ENCODE data around the gene SHMT2. TPM values are rescaled to one million over a fixed set of nuclear protein-coding genes. Genes with fewer than 3 reads are reported as not detected.

The SHMT2 gene
- total RNA-seq, 1 donor from 2014 or later, result 97.4 TPM

DNA sequence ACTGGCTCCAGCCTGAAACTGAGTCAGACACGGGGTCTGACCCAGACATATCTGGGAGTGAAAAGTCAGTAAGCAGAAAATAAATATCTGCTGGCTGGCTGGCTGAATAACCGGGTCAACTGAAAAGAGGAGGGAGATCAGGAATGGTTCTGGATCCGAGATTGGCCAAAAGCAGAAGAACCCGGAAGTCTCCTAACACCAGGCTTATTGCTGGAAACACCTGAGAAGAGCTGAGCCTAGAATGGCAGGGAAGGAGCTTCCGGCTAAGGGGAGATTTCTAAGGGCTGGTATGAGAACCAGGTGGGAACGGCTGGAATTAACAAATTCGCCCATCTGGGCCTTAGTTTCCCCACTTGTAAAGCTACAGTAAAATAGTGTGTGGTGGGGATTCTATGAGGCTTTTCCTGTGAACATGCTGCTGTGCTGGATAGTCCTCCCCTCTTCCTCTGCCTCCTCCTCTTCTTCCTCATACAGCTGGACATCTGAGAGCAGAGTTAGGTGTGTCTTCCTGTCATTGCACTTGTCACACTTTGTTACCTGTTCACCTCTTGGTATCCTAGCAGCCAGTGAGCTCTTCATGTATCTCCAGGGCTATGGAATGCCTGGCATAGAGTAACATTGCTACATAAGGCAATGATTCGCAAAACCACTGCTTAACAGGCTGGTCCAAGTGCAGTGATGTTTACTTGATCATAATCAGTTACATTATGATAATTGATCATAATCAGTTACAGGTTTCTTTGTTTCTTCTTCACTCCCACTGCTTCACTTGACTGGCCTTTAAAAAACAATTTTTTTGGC, 2.0 kb upstream of the SHMT2 start:
- no peak for DNase-seq (ENCODE audit: low spot score)

DNA sequence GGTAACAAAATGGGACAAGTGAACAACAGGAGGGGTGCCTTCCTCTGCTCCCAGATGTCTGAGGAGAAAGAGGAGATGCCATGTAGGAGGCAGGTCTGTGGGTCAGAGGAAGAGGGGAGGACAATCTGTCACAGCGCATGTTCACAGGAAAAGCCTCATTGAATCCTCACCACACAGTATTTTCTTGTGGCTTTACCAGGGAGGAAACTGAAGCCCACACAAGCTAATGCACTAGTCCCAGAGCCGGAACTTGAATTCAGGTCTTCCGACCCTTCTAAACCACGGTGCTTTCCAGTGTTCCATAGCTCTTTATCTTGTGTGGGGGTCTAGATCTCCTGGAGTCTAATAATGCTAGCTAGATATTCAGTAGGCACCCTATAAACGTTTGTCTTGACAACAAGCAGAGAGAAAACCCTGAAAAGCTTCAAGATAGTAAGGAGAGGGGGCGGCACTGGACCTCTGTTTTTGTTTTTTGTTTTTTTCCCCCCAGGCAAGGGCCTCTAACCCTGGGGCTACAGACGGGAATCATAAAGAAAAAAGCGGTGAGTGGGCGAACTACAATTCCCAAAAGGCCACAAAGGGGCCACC, 371 bp upstream of the SHMT2 start:
- DNase-seq (ENCODE audit: low spot score), result no peak

DNA sequence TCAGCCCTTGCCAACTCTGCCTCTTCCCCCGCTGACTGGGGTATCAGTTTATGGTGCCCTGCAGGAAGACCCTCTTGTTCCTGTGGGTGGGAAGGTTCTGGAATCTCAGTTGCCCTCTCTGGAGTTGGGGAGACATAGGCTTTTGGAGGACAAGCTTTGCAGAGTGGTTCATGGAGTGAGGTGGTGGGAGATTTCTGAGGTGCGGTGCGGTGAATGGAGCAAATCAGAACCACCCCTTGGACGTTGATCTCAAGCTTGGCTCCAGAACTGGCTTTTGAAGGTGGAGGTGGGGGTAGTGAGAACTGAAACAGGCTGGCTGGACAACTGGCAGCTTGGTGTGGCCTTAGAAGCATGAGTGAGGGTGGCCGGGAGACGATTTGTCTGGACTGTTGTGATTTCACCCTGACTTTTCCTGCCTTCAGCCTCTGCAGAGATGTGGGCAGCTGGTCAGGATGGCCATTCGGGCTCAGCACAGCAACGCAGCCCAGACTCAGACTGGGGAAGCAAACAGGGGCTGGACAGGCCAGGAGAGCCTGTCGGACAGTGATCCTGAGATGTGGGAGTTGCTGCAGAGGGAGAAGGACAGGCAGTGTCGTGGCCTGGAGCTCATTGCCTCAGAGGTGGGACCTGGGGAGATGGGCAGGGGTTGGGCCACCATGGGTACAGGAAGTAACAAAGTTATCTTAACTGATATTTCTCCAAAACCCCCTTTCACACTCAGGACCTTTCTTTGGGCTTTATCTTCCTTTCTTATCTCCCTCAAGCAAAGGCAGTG, 1.1 kb downstream of the SHMT2 start:
- DNase-seq (ENCODE audit: low spot score), result no peak

DNA sequence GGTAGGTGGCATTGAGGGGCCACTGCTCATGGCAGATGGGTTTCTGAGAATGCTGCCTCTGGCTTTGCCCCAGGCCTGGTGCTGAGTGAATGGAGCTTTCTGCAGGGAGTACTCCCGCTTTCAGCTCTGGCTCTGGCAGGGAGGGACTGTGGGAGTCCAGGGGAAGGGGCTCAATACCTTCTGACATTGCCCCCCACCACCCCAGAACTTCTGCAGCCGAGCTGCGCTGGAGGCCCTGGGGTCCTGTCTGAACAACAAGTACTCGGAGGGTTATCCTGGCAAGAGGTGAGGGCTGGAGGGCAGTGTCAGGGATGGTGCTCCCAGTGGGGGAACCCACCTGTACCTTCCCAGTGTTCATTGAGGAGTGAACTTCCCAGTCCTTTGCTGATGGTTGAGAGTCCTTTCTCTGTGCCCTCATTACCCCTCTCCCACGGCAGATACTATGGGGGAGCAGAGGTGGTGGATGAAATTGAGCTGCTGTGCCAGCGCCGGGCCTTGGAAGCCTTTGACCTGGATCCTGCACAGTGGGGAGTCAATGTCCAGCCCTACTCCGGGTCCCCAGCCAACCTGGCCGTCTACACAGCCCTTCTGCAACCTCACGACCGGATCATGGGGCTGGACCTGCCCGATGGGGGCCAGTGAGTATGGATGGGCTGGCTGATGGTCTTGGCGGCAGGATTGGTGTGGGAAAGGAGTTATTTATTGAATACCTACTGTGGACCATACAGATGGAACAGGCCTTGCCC, 1.9 kb downstream of the SHMT2 start:
- DNase-seq (ENCODE audit: low spot score), result no peak

DNA sequence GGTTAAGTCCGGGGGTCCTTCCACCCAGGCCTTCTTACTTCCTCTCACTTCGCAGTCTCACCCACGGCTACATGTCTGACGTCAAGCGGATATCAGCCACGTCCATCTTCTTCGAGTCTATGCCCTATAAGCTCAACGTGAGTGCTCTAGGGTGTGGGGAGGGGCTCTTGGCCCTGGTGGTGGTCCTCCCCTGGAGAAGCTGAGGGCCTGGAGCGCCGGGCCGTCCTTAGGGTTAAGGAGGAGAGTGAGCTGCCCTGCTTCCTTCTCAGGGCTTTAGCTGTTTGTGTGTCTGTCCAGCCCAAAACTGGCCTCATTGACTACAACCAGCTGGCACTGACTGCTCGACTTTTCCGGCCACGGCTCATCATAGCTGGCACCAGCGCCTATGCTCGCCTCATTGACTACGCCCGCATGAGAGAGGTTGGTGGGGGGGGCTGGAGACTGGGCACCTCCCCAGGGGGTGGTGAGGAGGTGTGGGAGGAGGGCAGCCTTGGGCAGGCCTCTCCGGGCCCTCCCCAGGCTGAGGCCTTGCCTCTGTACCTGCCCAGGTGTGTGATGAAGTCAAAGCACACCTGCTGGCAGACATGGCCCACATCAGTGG, 2.7 kb downstream of the SHMT2 start:
- DNase-seq (ENCODE audit: low spot score), result no peak

DNA sequence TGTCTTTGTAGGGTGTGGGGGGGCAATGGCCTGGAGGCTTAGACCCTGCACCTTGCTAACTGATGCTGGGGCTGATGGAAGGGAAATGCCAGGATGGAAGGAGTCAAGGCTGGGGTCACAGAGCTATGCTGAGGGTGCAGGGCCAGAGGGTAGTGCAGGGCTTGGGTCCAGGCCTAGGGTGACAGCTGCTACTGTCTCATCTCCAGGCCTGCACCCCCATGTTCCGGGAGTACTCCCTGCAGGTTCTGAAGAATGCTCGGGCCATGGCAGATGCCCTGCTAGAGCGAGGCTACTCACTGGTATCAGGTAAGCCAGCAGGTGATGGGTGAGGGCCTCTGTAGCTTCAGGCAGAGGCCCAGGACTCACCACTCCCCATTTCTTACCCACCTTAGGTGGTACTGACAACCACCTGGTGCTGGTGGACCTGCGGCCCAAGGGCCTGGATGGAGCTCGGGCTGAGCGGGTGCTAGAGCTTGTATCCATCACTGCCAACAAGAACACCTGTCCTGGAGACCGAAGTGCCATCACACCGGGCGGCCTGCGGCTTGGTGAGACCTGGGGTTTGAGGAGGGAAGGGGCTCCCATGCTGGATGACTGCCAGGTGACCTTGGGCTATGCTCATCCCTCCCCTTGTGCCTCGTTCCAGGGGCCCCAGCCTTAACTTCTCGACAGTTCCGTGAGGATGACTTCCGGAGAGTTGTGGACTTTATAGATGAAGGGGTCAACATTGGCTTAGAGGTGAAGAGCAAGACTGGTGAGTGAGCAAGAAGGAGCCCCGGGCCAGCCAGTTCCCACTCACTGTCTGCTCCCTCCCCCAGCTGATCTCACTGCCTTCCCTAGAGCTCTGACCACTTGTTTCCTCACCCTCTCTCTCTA, 4.1 kb downstream of the SHMT2 start:
- no peak for DNase-seq (ENCODE audit: low spot score)

DNA sequence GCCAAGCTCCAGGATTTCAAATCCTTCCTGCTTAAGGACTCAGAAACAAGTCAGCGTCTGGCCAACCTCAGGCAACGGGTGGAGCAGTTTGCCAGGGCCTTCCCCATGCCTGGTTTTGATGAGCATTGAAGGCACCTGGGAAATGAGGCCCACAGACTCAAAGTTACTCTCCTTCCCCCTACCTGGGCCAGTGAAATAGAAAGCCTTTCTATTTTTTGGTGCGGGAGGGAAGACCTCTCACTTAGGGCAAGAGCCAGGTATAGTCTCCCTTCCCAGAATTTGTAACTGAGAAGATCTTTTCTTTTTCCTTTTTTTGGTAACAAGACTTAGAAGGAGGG, 4.7 kb downstream of the SHMT2 start:
- no peak for DNase-seq (ENCODE audit: low spot score)

DNA sequence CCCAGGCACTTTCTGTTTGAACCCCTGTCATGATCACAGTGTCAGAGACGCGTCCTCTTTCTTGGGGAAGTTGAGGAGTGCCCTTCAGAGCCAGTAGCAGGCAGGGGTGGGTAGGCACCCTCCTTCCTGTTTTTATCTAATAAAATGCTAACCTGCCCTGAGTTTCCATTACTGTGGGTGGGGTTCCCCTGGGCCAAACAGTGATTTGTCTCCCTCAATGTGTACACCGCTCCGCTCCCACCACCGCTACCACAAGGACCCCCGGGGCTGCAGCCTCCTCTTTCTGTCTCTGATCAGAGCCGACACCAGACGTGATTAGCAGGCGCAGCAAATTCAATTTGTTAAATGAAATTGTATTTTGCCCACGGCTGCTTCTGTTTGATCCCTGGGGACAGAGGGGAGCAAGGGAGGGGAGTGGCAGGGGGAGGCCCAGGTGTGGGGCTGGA, 5.1 kb downstream of the SHMT2 start:
- DNase-seq (ENCODE audit: low spot score), result no peak

DNA sequence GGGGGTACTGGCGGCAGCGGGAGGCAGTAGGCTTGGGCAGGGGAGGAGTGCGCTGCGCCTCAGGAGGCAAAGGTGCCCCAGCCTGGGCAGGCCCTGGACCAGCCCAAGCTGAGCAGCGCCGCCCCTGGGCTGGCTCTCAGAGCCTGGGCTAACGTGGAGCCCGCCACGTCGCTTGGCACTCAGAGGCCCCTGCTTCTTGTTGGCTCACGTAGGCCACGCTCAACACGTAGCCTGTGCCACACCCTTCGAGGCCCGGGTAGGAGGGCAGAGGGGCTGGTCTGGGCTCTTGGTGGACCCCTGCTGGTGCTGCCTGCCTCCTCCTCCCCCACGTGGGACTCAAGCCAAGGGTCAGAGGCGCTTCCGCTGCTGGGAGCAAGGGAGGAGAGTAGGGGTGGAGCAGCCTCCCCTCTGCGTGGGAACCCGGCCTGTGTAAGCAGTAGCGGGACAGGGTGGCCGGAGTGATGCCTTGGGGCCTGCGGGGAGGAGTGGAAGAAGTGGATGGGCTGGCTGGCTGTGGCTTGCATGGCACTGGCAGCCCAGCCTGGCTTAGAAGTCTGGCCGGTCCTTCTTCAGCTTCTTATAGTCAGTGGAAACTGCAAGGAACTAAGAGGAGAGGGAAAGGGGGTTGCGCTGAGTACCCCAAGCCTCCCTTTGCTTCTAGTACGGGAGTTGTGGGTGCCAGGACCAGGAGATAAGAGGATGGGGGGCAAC, 5.7 kb downstream of the SHMT2 start:
- DNase-seq (ENCODE audit: low spot score), result no peak

DNA sequence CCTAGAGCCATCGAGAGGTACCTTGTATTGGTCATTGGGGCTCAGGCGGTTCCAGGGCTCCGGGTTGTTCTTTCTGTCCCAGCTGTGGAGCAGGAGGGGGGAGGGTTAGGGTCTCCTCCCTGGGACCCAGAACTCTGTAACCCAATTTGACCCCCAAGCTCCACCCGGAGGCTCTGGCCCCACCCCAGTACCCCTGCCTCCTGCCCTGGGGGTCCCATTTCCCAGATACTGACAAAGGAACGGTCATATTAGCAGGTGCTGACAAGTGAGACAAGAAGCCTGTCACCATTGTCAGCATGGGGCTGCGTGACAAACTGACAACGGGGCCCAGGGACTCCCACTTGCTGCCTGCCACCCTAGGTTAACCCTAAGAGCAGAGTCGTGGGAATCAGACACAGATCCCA, 6.2 kb downstream of the SHMT2 start:
- DNase-seq (ENCODE audit: low spot score), result no peak

DNA sequence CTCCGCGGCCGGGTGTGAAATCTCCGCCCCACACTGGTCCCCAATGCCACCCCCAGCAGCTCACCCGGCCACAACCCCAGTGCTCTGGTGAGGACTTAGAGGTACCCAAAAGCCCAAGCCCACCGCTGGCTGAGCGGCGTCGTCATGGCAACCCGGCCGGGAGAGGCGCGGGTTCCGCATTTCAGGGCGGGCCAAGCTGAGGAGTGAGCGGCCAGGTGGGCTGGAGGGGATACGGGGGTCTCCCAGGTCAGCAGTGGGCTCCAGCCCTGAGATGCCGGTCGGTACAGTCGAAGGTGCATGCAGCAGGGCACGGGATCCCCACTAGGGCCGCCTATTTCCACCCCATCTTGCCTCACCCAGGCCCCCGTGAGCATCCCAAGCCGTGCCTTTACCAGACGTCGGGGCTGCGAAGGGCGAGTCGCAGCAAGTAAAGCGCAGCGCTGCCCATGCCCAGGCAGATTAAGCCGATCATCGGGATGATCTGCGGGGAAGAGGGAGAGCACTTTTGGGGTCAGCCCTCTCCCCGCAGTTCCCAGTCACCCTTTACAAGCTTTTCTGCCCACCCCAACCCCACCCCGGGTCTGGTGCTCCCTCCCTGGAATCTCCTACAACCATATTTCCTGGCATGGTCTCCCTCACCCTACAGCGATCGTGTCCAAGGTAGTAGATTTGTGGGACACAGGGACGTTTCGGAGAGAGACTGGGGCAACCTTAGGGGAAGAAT, 6.9 kb downstream of the SHMT2 start:
- no peak for DNase-seq (ENCODE audit: low spot score)

DNA sequence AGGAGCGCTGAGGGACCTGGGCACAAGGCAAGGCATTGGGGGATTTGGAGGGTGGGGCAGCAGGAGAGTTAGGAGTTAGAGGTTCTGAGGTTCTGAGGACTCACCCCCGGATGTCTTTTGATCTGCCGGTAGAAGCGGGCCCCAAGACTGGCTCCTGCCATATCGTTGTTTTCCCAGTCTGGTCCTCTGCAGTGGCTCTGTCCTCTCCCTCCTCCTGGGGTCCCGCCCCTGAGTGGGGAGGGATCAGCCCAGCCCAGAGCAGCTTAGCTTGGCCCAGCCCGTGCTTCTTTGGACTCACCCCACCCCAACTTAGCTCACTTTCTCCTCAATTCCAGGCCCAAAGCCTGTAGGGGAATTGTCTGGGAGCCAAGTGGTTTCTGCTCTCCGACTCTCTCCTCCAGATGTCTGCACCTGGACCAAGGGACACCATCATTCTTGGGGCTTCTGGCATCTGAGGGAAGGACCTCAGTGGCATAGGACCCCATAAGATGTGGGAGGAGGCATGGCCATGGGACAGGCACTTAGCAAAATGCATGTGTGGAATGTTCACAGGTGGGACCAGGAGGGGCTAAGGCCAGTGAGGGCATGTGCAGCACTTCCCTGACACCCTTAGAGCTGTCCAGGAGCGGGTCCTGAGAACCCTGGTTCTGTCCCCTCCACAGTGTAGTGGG, 7.5 kb downstream of the SHMT2 start:
- no peak for DNase-seq (ENCODE audit: low spot score)

DNA sequence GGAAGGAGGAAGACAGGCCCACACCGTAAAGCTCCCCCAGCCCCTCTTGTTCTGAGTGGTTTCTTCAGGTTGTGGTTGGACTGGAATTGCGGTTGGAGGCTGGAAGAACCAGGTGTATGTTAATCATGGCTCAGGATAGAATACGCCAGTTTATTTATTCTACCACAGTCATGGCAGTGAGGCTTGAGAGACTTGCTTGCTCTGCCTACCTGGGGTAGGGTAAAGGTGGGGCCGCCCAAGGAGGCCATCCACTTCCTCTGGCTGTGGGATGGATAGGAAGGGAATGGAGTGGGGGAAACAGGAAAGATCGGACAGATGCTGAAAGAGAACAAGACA, 8.1 kb downstream of the SHMT2 start:
- DNase-seq (ENCODE audit: low spot score), result no peak

DNA sequence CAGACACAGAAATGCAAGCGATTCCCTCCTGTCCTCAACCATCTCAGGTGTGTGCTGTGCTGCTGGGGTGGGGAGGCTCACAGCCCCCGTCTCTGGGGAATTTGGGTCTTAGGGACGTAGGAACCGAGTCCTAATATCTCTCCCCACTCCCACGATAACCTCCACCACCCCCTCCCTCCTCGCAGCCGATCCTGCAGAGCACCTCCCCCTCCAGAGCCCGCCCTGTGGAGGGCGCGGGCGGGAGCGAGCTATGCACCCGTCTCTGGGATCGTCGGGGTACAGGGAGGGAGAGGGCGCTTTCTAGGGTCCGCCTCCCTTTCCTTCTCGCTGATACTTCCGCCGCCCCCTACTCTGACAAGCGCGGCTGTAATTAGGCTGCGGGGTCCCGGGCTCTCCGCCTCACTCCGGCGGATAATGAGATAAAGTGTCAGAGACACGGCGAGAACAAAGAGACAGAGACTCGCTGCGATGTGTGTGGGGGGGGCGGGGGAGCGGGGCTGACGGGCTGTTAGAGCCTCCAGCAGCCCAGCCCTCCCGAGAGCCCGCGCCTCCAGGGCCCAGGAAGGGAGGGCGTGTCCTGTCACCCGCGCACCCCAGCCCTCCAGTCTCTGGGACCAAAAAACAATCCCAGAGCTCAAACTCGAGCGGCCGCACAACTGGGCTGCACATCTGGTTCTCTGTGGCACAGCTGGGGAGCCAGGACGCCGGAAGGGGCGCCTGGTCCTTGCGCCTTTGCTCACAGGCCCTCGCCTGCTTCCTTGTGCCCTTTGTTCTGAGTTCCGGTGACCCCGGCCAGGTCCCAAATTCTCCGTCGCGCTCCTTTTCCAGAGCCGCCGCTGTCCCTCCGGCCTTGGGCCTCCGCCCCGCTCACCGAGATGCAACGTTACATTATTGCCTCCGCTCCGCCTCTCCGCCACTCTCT, 8.7 kb downstream of the SHMT2 start:
- DNase-seq (ENCODE audit: low spot score), result no peak

DNA sequence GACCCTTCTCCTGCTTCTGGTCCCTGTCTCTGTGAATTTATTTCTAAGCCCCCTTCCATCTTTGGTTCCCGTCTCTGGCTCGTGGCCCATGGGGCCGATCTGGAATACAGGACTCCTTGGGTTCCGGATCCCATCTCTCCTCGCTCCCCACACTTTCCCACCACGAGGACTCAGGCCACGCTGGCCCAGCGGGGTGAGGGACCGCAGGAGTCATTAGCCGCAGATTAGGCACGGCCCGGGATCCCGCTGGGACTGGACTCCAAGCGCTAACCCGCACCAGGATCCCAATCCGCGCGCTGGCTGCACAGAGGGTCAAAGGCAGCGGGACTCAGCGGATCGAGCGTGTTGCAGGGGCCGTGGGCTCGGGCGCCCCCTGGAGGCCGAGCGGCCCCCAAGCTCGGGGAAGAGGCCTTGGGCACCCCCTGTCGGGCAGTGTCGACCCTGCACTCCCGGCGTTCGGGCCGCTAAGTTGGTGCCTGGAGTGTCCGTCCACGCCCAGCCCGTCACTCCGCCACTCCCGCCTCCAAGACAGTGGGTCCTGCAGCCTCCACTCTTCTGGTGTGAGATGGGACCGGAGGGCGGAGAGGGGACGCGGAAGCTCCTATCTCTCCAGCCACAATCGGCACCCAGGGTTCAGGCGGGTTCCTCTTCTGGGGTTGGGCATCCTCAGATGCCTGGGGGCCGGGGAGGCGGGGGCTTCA, 9.5 kb downstream of the SHMT2 start:
- peak; percentile 89 for DNase-seq (ENCODE audit: low spot score)

DNA sequence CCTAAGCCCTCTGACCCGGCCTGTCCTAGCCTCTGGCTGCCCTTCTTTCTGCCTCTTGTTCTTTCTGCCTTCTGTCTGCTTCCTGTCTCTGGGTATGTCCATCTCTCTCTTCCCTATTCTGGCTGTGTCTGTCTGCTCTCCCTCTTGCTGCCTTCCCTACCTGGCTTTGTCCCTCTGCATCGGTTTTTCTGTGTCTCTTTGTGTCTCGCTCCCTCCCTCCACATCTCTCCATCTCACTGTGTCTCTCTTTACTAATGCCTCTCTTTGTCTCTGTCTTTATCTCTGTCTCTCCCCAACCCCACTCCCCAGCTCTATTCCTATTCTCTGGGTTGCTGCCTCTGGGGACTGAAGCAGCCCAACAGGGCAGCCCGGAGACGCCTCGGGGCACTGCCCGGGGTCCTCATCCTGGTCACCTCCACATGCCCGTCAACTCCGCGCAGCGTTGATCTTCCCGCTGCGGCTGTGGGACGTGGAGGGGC, 10.1 kb downstream of the SHMT2 start:
- DNase-seq (ENCODE audit: low spot score), result no peak
